Activated T-cell treated with anti-CD3 and anti-CD28 coated beads, Interleukin-2, amount 50 U/mL, for 48 hours (primary cell): ENCODE measurements around the gene SALL4.
"Not testable (repeated sequence)": the region's sequence is repeated elsewhere in the genome, so short reads cannot be mapped to it uniquely, and the experiment has no call there.

ENCODE experiments used
- DNase-seq, 2 experiments: peaks; one replicate each; pipeline ENCODE4 v3.0.0-alpha.2; 2020

The SALL4 gene

GRCh38 chr20:51802170-51802751, at the start of gene SALL4:
SALL4 (minus strand) TSS chr20:51802521; CDS start chr20:51802408, 113 bp downstream.
- DNase-seq, result no peak

GRCh38 chr20:51848346-51848745, 46.0 kb upstream of the SALL4 start:
- DNase-seq, result no peak

GRCh38 chr20:51840865-51841264, 38.5 kb upstream of the SALL4 start:
- no peak for DNase-seq

- DNase-seq, result no peak
Measured at GRCh38 chr20:51837876-51838420, 35.6 kb upstream of the SALL4 start.

- no peak for DNase-seq
Measured at GRCh38 chr20:51837436-51837835, 35.1 kb upstream of the SALL4 start.

GRCh38 chr20:51833326-51833725, 31.0 kb upstream of the SALL4 start:
- no peak for DNase-seq

GRCh38 chr20:51832276-51832675, 30.0 kb upstream of the SALL4 start:
- DNase-seq, result no peak

GRCh38 chr20:51831866-51832265, 29.5 kb upstream of the SALL4 start:
- DNase-seq, result no peak

- DNase-seq, result no peak
Measured at GRCh38 chr20:51830538-51830937, 28.2 kb upstream of the SALL4 start.

- no peak for DNase-seq
Measured at GRCh38 chr20:51828762-51829161, 26.4 kb upstream of the SALL4 start.

- DNase-seq, result no peak
Measured at GRCh38 chr20:51826372-51826771, 24.1 kb upstream of the SALL4 start.

- DNase-seq, result no peak
Measured at GRCh38 chr20:51818479-51819008, 16.2 kb upstream of the SALL4 start.

GRCh38 chr20:51816856-51817255, 14.5 kb upstream of the SALL4 start:
- not testable (repeated sequence) for DNase-seq

GRCh38 chr20:51815383-51816076, 13.2 kb upstream of the SALL4 start:
- DNase-seq, result no peak

- no peak for DNase-seq
Measured at GRCh38 chr20:51812861-51813260, 10.5 kb upstream of the SALL4 start.

- DNase-seq, result no peak
Measured at GRCh38 chr20:51811514-51812128, 9.3 kb upstream of the SALL4 start.

- no peak for DNase-seq
Measured at GRCh38 chr20:51811042-51811355, 8.7 kb upstream of the SALL4 start.

- no peak for DNase-seq
Measured at GRCh38 chr20:51810155-51811041, 8.1 kb upstream of the SALL4 start.

- no peak for DNase-seq
Measured at GRCh38 chr20:51807720-51808250, 5.5 kb upstream of the SALL4 start.

GRCh38 chr20:51804754-51805153, 2.4 kb upstream of the SALL4 start:
- no peak for DNase-seq

GRCh38 chr20:51803148-51803854, 980 bp upstream of the SALL4 start:
- DNase-seq, result no peak

GRCh38 chr20:51801823-51802123, 548 bp downstream of the SALL4 start:
- DNase-seq, result no peak
